Right renal pelvis (tissue), 4 donors: ENCODE results near the gene NAT16. TPM values are rescaled to one million over a fixed set of nuclear protein-coding genes. Genes with fewer than 3 reads are reported as not detected.

ENCODE experiments used
- DNase-seq, 4 donors: peaks; one replicate each; pipeline ENCODE4 v3.0.0-alpha.2; 2013; ENCODE audit warnings: low read depth in 4 of 4, low spot score in 3 of 4, missing footprints in 1 of 4
- polyA plus RNA-seq, 4 donors: library from polyadenylated mRNA; unstranded; fragments of 120-200 nt; gene quantifications; one replicate each; pipeline ENCODE4 v1.2.1, GENCODE V29; 2013; ENCODE audit not compliant: insufficient read length in 4 of 4

NAT16 gene
- polyA plus RNA-seq, 4 donors: 0.13 TPM; not detected in 3

GRCh38 chr7:101172854-101173751 is 7.0 kb downstream of the NAT16 start:
- no peak for DNase-seq

GRCh38 chr7:101172005-101172853 is 7.9 kb downstream of the NAT16 start:
- no peak for DNase-seq

- DNase-seq: no peak
Measured at GRCh38 chr7:101171442-101171837, 8.7 kb downstream of the NAT16 start.

GRCh38 chr7:101170617-101171441 is 9.3 kb downstream of the NAT16 start:
- no peak for DNase-seq

GRCh38 chr7:101169838-101170551 is 10.1 kb downstream of the NAT16 start:
- DNase-seq: peak in 1 of 4 donors; percentile 60

- no peak for DNase-seq
Measured at GRCh38 chr7:101169110-101169837, 10.8 kb downstream of the NAT16 start.

GRCh38 chr7:101168412-101169049 is 11.6 kb downstream of the NAT16 start:
- no peak for DNase-seq

- DNase-seq: no peak
Measured at GRCh38 chr7:101167645-101168411, 12.3 kb downstream of the NAT16 start.

- no peak for DNase-seq
Measured at GRCh38 chr7:101166909-101167644, 13.0 kb downstream of the NAT16 start.

GRCh38 chr7:101166648-101166908 is 13.5 kb downstream of the NAT16 start:
- DNase-seq: no peak

- DNase-seq: no peak
Measured at GRCh38 chr7:101165958-101166647, 14.0 kb downstream of the NAT16 start.

- DNase-seq: peak; percentile 77 to 81 (median 80)
Measured at GRCh38 chr7:101165075-101165957, 14.8 kb downstream of the NAT16 start, which contains the start of gene VGF. TSS of gene VGF (minus strand) at chr7:101165569. CDS start at chr7:101164843, 726 bp downstream.

- DNase-seq: no peak
Measured at GRCh38 chr7:101164071-101164840, 15.8 kb downstream of the NAT16 start.

- no peak for DNase-seq
Measured at GRCh38 chr7:101163279-101164070, 16.6 kb downstream of the NAT16 start.
